ENCODE measurements around the gene SAMD3.
"Not testable (repeated sequence)": the region's sequence is repeated elsewhere in the genome, so short reads cannot be mapped to it uniquely, and the experiment has no call there.

SAMD3 gene

GRCh38 chr6:130158548-130158947, 64.2 kb downstream of the SAMD3 start:
- no peak overlapping the region for H3K4me3 Mint-ChIP-seq
- no peak for TF ChIP-seq CTCF (IDR thresholded peaks at IDR 0.05)
- peaks cover 12% of the 10 kb centered on the region for H3K9me3 Mint-ChIP-seq
- H3K4me1 Mint-ChIP-seq = no peaks in the 10 kb centered on the region
- peaks cover 14% of the 10 kb centered on the region for H3K36me3 Mint-ChIP-seq (ENCODE audit: low read depth)
- no peak for DNase-seq
- H3K27ac Mint-ChIP-seq = no peak overlapping the region
- no peaks in the 10 kb centered on the region for H3K27me3 Mint-ChIP-seq (ENCODE audit: low read depth, poor library complexity)

- H3K4me3 Mint-ChIP-seq = no peak overlapping the region
- H3K9me3 Mint-ChIP-seq = peaks cover 12% of the 10 kb centered on the region
- no peaks in the 10 kb centered on the region for H3K27me3 Mint-ChIP-seq (ENCODE audit: low read depth, poor library complexity)
- no peak overlapping the region for H3K27ac Mint-ChIP-seq
- H3K36me3 Mint-ChIP-seq (ENCODE audit: low read depth) = peaks cover 14% of the 10 kb centered on the region
- no peak for DNase-seq
- H3K4me1 Mint-ChIP-seq = no peaks in the 10 kb centered on the region
- TF ChIP-seq CTCF (IDR thresholded peaks at IDR 0.05) = no peak
Measured at GRCh38 chr6:130158056-130158455, 64.7 kb downstream of the SAMD3 start.

GRCh38 chr6:130156908-130157307, 65.8 kb downstream of the SAMD3 start:
- Mint-ChIP-seq H3K4me1 (no peaks in the 10 kb centered on the region), H3K27ac (no peak overlapping the region), H3K4me3 (no peak overlapping the region), H3K9me3 (peaks cover 12% of the 10 kb centered on the region), H3K36me3 (ENCODE audit: low read depth) (peaks cover 14% of the 10 kb centered on the region), H3K27me3 (ENCODE audit: low read depth, poor library complexity) (no peaks in the 10 kb centered on the region)
- DNase-seq = no peak
- no peak for TF ChIP-seq CTCF (IDR thresholded peaks at IDR 0.05)

- Mint-ChIP-seq H3K27ac (no peak overlapping the region), H3K4me3 (no peak overlapping the region), H3K27me3 (ENCODE audit: low read depth, poor library complexity) (peaks cover 2% of the 10 kb centered on the region), H3K4me1 (no peaks in the 10 kb centered on the region), H3K36me3 (ENCODE audit: low read depth) (peaks cover 9% of the 10 kb centered on the region), H3K9me3 (peaks cover under 1% of the 10 kb centered on the region)
- no peak for TF ChIP-seq CTCF (IDR thresholded peaks at IDR 0.05)
- no peak for DNase-seq
Measured at GRCh38 chr6:130152908-130153510, 69.7 kb downstream of the SAMD3 start.

GRCh38 chr6:130150906-130151305, 71.8 kb downstream of the SAMD3 start:
- Mint-ChIP-seq H3K9me3 (no peaks in the 10 kb centered on the region), H3K27ac (peak overlapping the region; percentile 17), H3K36me3 (ENCODE audit: low read depth) (peaks cover 8% of the 10 kb centered on the region), H3K4me1 (no peaks in the 10 kb centered on the region), H3K4me3 (no peak overlapping the region), H3K27me3 (ENCODE audit: low read depth, poor library complexity) (peaks cover 2% of the 10 kb centered on the region)
- no peak for DNase-seq
- no peak for TF ChIP-seq CTCF (IDR thresholded peaks at IDR 0.05)

- H3K27ac Mint-ChIP-seq; DNase-seq; H3K4me3 Mint-ChIP-seq; H3K9me3 Mint-ChIP-seq; H3K4me1 Mint-ChIP-seq; H3K27me3 Mint-ChIP-seq (ENCODE audit: low read depth, poor library complexity): not testable (repeated sequence)
- H3K36me3 Mint-ChIP-seq (ENCODE audit: low read depth) = peaks cover 13% of the 10 kb centered on the region
Measured at GRCh38 chr6:130149016-130149415, 73.7 kb downstream of the SAMD3 start.

Data from nephron progenitor cell (in vitro differentiated cells).